Cardiac septum (tissue), 1 donor: ENCODE measurements around the gene CATSPER4. TPM values are rescaled to one million over a fixed set of nuclear protein-coding genes. Genes with fewer than 3 reads are reported as not detected.

Experiments
- DNase-seq: peaks from one replicate; pipeline ENCODE4 v3.0.0-alpha.2; 2020; ENCODE audit warnings: low spot score
- intact Hi-C: fragments of 100-400 bp; cut with DNase I; formaldehyde crosslinking; loops from one replicate; pipeline ENCODE4 v1.14.0; 2022
- long read RNA-seq: library from polyadenylated mRNA; unstranded; transcript quantifications from one replicate; pipeline ENCODE4 v2.0.0, GENCODE V29; 2021
- total RNA-seq: library from RNA; stranded (reverse); fragmentation: NEBNext Ultra II Directional; extraction: Animal tissue kit (Norgen Biotek cat#: 25700); gene quantifications from one replicate; pipeline ENCODE4 v1.2.1, GENCODE V29; 2021
- donor health status: DM: no; HTN: no; CAD: no.

CATSPER4 gene
- not detected for total RNA-seq
- long read RNA-seq = 0 reads

- intact Hi-C loops = no loop called here
- DNase-seq = no peak
Observed at GRCh38 chr1:26190373-26190987, at the start of gene CATSPER4. Gene CATSPER4, plus strand, starts transcription at chr1:26190602. Its CDS starts 26 bp downstream, at chr1:26190628.

- no peak for DNase-seq
- intact Hi-C loops = no loop called here
Observed at GRCh38 chr1:26142159-26142558, 48.2 kb upstream of the CATSPER4 start.

DNA sequence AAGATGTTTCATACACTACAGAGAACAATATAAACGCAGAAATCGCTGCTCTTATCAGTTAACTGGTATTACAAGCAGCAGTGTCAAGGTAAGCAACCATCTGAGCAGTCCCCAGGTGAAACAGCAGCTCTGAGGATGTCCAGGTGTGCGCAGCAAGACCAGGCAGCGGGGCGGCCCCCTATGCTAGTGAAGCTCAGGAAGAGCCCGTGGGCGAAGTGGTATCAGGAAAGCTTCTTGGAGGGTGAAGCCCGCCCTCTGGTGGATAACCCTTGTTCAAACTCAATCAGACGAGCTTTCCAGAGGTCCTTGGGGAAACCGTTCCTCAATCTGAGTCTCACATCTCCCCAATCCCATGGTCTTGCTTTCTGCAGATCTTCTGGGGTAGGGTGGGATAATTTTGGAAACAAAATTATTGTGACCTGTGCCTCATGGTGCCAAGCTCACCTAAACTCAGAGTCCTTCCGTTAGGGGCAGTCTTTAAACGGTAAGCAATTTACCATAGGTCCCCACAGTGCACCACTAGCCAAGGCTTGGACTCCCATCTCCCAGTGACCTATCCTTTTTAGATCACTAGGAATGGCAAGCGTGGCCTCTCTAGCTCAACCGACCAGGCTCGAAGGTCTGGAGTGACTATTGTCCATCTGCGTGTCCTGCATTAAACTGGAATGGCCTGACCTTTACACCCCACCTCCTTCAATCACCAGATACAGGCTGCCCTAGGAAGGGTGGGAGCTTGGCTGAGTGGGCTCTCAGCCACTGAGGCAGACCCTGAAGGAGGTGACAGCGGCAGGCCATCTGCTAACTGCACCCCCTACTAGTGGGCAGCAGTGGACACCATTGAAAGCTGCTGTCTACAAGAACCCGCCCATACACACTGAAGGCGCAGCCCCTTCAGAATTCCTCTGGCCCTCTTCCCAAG is 45.1 kb upstream of the CATSPER4 start:
- intact Hi-C loops = loop anchor here (2.0 to 5.0 kb wide), 3 partner anchors 40 to 248 kb away; no protein-coding TSS in a partner anchor
- peak; percentile 90 for DNase-seq

GRCh38 chr1:26145960-26146294 is 44.5 kb upstream of the CATSPER4 start:
- no peak for DNase-seq
- intact Hi-C loops = loop anchor here (2.0 to 5.0 kb wide), 3 partner anchors 41 to 249 kb away; no protein-coding TSS in a partner anchor

GRCh38 chr1:26148887-26149286 is 41.5 kb upstream of the CATSPER4 start:
- DNase-seq = no peak
- intact Hi-C loops = loop anchor here (5.0 kb wide), 2 partner anchors 112 to 252 kb away; no protein-coding TSS in a partner anchor

DNA sequence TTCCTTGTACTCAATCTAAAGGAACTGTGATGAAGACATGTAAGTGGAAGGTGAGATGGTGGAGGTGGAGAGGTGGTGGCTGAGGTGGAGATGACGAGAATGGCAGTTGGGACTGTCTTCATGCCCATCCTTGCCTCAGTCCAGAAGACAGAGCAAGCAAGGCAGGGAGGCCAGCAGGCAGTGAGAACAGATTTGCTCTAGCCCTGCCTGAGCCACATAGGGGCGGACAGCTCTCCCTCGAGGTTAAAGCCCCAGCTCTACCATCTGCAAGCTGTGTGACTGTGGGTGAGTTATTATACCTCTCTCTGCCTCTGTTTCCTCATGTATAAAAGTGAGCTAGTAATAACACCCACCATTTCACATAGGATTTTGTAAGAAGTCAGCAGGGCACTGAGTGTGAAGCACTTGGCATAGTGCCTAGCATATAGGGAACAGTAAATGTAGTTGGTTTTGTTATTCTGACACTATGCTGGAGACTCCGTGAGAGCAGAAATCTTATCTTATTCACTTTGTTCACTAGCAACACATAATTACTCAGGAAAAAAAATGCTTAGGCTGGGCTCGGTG is 36.4 kb upstream of the CATSPER4 start:
- intact Hi-C loops = no loop called here
- no peak for DNase-seq

- intact Hi-C loops = no loop called here
- no peak for DNase-seq
Observed at GRCh38 chr1:26154750-26155149, 35.7 kb upstream of the CATSPER4 start.

DNA sequence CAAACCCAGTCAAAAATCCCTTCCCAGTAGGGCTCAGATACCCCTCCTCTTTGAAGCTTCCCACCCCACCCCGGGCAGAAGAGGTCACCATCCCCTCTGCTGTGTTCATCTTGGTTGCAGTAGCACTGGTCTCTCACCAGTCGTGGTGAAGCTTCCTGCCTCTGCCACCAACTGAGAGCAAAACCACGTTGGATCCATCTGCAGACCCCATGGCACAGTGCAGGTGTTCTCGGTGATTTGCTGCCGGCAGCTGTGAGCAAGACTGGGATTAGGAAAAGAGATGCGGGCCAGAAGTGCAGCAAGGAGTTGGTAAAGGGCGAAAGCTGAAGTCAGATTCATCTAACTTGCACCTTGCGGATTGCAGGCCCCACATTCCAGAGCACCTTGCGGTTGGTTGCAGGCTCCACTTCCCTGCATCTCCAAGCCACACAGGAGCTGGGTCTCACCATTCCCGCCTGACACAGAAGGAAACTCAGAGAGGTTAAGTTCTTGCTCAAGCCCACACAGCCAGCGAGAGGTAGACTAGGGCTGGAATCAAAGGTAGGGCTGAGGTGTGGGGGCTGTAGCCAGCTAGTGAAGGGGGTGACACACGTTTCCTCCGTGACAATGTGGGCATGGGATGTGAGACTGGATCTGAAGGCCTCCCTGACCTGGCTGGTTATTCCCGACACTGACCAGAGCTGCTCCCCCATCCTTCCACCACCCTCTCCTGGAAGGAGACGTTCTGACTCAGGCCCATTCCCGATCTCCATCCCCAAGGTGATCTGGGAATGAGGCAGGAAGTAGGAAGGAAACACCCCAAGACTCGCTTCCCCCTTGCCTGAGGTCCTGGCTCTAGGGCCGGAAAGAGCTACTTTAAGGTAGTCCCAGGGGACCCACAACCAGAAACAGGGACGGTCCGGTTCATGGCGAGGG is 34.8 kb upstream of the CATSPER4 start:
- DNase-seq = no peak
- intact Hi-C loops = no loop called here

GRCh38 chr1:26156285-26157038 is 33.9 kb upstream of the CATSPER4 start:
- DNase-seq = peak; percentile 83
- intact Hi-C loops = no loop called here

GRCh38 chr1:26158271-26158907 is 32.0 kb upstream of the CATSPER4 start:
- no peak for DNase-seq
- intact Hi-C loops = no loop called here

DNA sequence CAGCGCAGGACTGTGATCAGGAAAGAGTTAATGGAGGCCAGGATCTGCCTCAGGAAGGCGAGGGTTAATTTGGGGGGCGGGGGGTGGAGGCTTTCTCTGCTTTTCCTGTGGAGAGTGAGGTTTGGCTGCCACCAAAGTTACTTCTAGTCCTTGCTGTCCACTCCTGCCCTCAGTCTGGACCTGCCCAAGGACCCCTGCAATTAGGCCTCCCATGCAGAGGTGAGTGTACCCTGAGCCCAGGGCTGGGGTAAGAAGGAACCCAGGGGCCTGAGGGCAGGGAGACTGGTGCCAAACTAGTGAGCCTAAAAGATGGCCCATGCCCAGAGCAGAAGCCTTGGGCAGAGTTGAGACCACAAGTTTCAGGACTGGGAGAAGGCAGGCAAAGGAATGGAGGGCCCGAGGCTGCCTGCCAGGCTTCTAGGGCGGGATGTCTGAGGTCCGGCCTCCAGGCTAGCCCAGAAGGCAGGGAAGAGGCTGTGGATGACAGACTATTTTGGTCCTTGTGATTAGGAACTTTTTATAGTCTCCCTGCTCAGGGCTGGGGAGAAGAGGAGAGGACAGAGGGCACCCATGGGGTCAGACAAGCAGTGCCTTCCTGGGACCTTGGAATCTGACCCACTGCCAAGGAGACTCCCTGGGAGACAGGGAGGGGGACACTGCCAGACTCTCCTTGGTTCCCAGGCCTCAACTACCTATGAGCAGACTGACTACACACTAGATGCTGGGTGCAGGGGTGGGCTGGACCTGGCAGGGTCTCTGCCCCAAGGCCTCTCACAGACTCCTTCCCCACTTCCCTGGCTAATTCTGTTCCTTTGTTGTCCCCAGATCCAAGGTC is 31.3 kb upstream of the CATSPER4 start, which contains the start of gene FAM110D:
FAM110D (plus strand) TSS at position 172 of the 835 bp plus-strand sequence. CDS start 2,213 bp downstream, outside the sequence.
- no peak for DNase-seq
- intact Hi-C loops = no loop called here

GRCh38 chr1:26159743-26160039 is 30.7 kb upstream of the CATSPER4 start:
- no peak for DNase-seq
- intact Hi-C loops = loop anchor here (1.0 kb wide), 1 partner anchor 48 kb away; the partner anchor contains the start of gene PDIK1L

DNA sequence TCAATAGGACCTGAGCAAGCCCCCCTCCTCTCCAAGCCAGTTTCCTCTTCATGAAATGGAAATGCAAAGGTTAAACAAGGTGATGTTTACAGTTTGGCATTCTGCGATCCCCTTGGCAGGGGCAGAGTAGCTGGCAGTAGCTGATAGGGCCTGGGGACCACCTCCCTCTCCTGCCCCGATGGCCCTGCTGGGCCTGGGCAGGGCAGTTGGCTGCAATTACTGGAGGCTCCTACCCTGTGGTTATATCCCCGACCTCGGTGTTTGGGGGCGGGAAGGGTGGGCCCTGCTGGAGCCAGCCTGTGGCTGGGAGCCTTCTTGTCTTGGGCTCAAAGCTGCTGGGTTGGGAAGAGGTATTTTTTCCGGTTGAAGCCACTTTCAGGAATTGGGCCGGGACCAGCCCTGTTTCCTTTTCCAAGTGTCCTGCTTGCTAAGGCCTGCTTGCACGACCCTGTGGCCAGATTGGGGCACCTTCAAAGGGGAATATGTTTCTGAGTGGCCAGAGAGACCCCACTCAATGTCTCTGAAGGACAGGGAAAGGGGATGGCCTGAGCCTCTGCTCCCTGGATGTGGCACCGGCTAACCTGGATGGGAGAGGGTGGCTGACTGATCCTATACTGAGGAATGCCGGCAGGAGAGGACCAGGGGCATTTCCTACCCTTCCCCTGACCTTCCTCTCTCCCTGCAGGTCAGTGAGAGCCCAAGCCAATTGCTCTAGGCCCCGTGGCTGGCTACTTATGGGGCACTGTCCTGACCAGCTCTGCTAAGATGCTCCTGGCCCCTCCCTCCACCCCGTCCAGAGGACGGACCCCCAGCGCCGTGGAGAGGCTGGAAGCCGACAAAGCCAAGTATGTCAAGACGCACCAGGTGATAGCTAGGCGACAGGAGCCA is 29.6 kb upstream of the CATSPER4 start:
- intact Hi-C loops = loop anchor here (1.0 kb wide), 1 partner anchor 49 kb away; the partner anchor contains the start of gene PDIK1L
- no peak for DNase-seq

GRCh38 chr1:26161415-26162219 is 28.8 kb upstream of the CATSPER4 start:
- peak; percentile 84 for DNase-seq
- intact Hi-C loops = no loop called here

DNA sequence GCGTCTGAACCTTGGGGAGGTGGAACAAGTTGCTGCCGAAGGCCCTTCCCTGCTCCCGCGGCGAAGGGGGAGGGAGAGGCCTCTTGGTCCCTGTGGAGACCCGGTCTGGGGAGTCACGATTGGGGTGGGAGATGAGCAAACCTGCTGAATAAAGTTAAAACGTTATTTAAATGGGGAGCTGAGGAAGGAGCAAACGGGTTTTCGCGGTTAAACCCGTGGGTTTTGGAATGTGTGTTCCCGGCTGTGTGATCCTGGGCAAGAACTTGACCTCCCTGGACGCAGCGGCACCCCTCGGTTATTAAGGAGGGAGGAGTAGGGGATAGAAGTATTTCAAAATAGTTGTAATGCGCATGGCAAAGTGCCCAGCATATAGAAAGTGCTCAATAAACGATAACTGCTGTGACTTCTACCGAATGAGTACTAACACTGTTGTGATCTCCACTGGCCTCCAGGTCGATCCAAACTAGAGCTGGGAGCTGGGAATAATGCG is 28.1 kb upstream of the CATSPER4 start:
- intact Hi-C loops = no loop called here
- no peak for DNase-seq
